Fibroblast of lung (primary cell): Measurements from ENCODE around the gene SERPINB13. TPM values are rescaled to one million over a fixed set of nuclear protein-coding genes. Genes with fewer than 3 reads are reported as not detected.

ENCODE experiments used
- DNase-seq, 2 donors: peaks; one replicate each; pipeline versions ENCODE4 v3.0.0 to v3.0.0-alpha.2; 2010; ENCODE audit warnings: low read depth in 2 of 2
- H2AFZ ChIP-seq: 2 replicates; pipeline ENCODE4 v1.5.1; 2012; ENCODE audit warnings: low read length, control low read depth, inconsistent platforms
- H3K27ac ChIP-seq: 2 replicates; pipeline ENCODE4 v1.5.1; 2011; ENCODE audit warnings: low read length, control low read depth; ENCODE audit not compliant: insufficient read depth
- H3K27me3 ChIP-seq: 2 replicates; pipeline ENCODE4 v1.5.1; 2011; ENCODE audit warnings: mild to moderate bottlenecking, low read length; ENCODE audit not compliant: control insufficient read depth, insufficient read depth
- H3K36me3 ChIP-seq: 2 replicates; pipeline ENCODE4 v1.5.1; 2011; ENCODE audit warnings: low read length; ENCODE audit not compliant: control insufficient read depth, insufficient read depth
- H3K4me1 ChIP-seq: 2 replicates; pipeline ENCODE4 v1.5.1; 2011; ENCODE audit warnings: low read length; ENCODE audit not compliant: control insufficient read depth, insufficient read depth; ENCODE audit errors: extremely low read depth
- H3K4me2 ChIP-seq: 2 replicates; pipeline ENCODE4 v1.5.1; 2011; ENCODE audit warnings: low read length, control low read depth; ENCODE audit not compliant: insufficient read depth; ENCODE audit errors: extremely low read depth
- H3K4me3 ChIP-seq, 4 experiments: fragments of 200-600 bp in 1 of 4; sonication (generic) in 1 of 4; replicated peaks in 1 of 4; 2 replicates each; pipeline ENCODE4 v1.5.1; 2011 to 2016; ENCODE audit warnings: low read length in 4 of 4, low read depth in 3 of 4, mild to moderate bottlenecking in 3 of 4, control low read depth in 2 of 4, inconsistent platforms in 1 of 4, mixed read lengths in 1 of 4; ENCODE audit not compliant: insufficient read depth in 1 of 4; ENCODE audit errors: control extremely low read depth in 1 of 4
- H3K79me2 ChIP-seq: 2 replicates; pipeline ENCODE4 v1.5.1; 2012; ENCODE audit warnings: mild to moderate bottlenecking, low read length, inconsistent platforms; ENCODE audit not compliant: control insufficient read depth, insufficient read depth
- H3K9ac ChIP-seq: 2 replicates; pipeline ENCODE4 v1.5.1; 2011; ENCODE audit warnings: mild to moderate bottlenecking, low read length, control low read depth; ENCODE audit not compliant: insufficient read depth
- H3K9me3 ChIP-seq: 2 replicates; pipeline ENCODE4 v1.5.1; 2012; ENCODE audit warnings: low read depth, low read length; ENCODE audit not compliant: control insufficient read depth, insufficient read depth
- H4K20me1 ChIP-seq: 2 replicates; pipeline ENCODE4 v1.5.1; 2011; ENCODE audit warnings: low read length; ENCODE audit not compliant: control insufficient read depth, insufficient read depth; ENCODE audit errors: extremely low read depth
- EZH2 ChIP-seq: IDR thresholded peaks from 2 replicates; pipeline ENCODE4 v1.5.1; 2012; ENCODE audit warnings: low read length, control low read depth, mild to moderate bottlenecking; ENCODE audit errors: missing control alignments
- polyA plus RNA-seq, 2 donors: library from polyadenylated mRNA; depleted of rRNA in 1 of 2; stranded (reverse) in 1 of 2; unstranded in 1 of 2; fragments of >200 nt; gene quantifications; 2 replicates each; pipeline ENCODE4 v1.2.1, GENCODE V29; 2011 to 2012; ENCODE audit warnings: missing spikeins in 1 of 2
- total RNA-seq: library from RNA; depleted of rRNA; stranded (reverse); fragments of >200 nt; gene quantifications from 2 replicates; pipeline ENCODE4 v1.2.1, GENCODE V29; 2014
- TF ChIP-seq, protein P1 (sequence below), 2 donors: IDR thresholded peaks in 1 of 2; conservative IDR thresholded peaks in 1 of 2; 1 replicate in 1 of 2; 2 replicates in 1 of 2; pipeline ENCODE4 v1.5.1; 2011 to 2012; ENCODE audit warnings: low read length in 2 of 2, control low read depth in 1 of 2, inconsistent platforms in 1 of 2, low read depth in 1 of 2, mild to moderate bottlenecking in 1 of 2

The SERPINB13 gene
- total and polyA plus RNA-seq, 2 donors (not counting 1 experiment from before 2014, with no cell fraction given) = not detected

DNA sequence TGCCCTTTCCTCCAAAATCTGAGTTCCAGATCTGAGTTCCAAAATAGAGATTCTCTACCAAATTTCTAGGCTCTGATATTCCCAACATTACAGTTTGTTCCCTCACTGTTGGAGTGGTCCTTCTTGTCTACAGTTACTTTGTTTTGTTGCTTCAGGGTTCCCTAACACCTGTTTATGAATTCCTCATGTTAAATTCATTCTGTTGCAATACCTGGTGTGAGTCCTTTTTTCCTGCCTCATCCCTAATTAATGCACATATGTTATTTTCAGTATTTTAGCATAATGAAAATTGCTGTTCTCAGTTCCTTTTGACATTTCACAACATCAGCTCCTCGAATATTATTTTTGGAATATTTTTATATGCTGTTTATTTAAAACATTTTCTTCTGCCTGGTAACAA, 16.2 kb downstream of the SERPINB13 start:
- Histone ChIP-seq H4K20me1 (no peaks in the 10 kb centered on the region), H3K27me3 (no peaks in the 10 kb centered on the region), H3K4me2 (no peak overlapping the region), H3K4me1 (no peaks in the 10 kb centered on the region), H3K9ac (no peak overlapping the region), H3K27ac (no peak overlapping the region), H3K36me3 (no peaks in the 10 kb centered on the region), H3K4me3 (no peak overlapping the region), H3K9me3 (no peaks in the 10 kb centered on the region), H2AFZ (no peak overlapping the region), H3K79me2 (no peaks in the 10 kb centered on the region)
- TF ChIP-seq EZH2 = no peak
- TF ChIP-seq, protein P1, sequence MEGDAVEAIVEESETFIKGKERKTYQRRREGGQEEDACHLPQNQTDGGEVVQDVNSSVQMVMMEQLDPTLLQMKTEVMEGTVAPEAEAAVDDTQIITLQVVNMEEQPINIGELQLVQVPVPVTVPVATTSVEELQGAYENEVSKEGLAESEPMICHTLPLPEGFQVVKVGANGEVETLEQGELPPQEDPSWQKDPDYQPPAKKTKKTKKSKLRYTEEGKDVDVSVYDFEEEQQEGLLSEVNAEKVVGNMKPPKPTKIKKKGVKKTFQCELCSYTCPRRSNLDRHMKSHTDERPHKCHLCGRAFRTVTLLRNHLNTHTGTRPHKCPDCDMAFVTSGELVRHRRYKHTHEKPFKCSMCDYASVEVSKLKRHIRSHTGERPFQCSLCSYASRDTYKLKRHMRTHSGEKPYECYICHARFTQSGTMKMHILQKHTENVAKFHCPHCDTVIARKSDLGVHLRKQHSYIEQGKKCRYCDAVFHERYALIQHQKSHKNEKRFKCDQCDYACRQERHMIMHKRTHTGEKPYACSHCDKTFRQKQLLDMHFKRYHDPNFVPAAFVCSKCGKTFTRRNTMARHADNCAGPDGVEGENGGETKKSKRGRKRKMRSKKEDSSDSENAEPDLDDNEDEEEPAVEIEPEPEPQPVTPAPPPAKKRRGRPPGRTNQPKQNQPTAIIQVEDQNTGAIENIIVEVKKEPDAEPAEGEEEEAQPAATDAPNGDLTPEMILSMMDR (conservative IDR thresholded peaks at IDR 0.05 in 1 of 2, IDR thresholded peaks at IDR 0.05 in 1 of 2; ENCODE audit: low read depth in 1 of 2, low read length in 2 of 2) = no peak
- DNase-seq = no peak

DNA sequence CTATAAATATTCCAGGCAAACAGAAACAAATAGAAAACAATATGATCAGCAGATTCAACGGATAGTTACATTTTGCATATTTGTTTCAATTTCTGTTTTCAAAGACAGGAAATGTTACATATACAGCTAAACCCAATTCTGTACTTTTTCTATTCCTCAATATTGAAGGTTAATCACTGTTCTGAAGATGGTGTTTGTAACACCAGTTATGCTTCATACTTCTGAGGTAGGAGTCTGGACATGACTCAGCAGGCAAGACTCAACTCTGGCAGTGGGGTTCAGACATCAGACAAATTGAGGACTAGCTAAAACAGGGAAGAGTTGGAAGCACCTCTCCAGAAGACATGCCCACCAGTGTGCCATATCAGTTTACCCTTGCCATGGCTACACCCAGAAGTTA, 16.6 kb downstream of the SERPINB13 start:
- H3K79me2 ChIP-seq = no peaks in the 10 kb centered on the region
- H3K9ac ChIP-seq = no peak overlapping the region
- no peak overlapping the region for H3K4me3 ChIP-seq
- no peaks in the 10 kb centered on the region for H4K20me1 ChIP-seq
- H3K4me1 ChIP-seq = no peaks in the 10 kb centered on the region
- H3K27me3 ChIP-seq = no peaks in the 10 kb centered on the region
- H3K9me3 ChIP-seq = no peaks in the 10 kb centered on the region
- H3K27ac ChIP-seq = no peak overlapping the region
- TF ChIP-seq EZH2 = no peak
- TF ChIP-seq, protein P1 (conservative IDR thresholded peaks at IDR 0.05 in 1 of 2, IDR thresholded peaks at IDR 0.05 in 1 of 2; ENCODE audit: low read depth in 1 of 2, low read length in 2 of 2) = no peak
- peak in 1 of 2 donors; percentile 32 for DNase-seq
- H3K36me3 ChIP-seq = no peaks in the 10 kb centered on the region
- no peak overlapping the region for H3K4me2 ChIP-seq
- no peak overlapping the region for H2AFZ ChIP-seq

GRCh38 chr18:63604791-63605567, 17.8 kb downstream of the SERPINB13 start:
- H3K4me1 ChIP-seq = no peaks in the 10 kb centered on the region
- H3K27ac ChIP-seq = no peak overlapping the region
- H4K20me1 ChIP-seq = no peaks in the 10 kb centered on the region
- TF ChIP-seq EZH2 = no peak
- TF ChIP-seq, protein P1 (conservative IDR thresholded peaks at IDR 0.05 in 1 of 2, IDR thresholded peaks at IDR 0.05 in 1 of 2; ENCODE audit: low read depth in 1 of 2, low read length in 2 of 2) = no peak
- H3K4me2 ChIP-seq = no peak overlapping the region
- no peaks in the 10 kb centered on the region for H3K27me3 ChIP-seq
- no peak overlapping the region for H3K9ac ChIP-seq
- H3K9me3 ChIP-seq = no peaks in the 10 kb centered on the region
- H3K79me2 ChIP-seq = no peaks in the 10 kb centered on the region
- no peaks in the 10 kb centered on the region for H3K36me3 ChIP-seq
- DNase-seq = peak in 1 of 2 donors; percentile 6
- no peak overlapping the region for H3K4me3 ChIP-seq
- no peak overlapping the region for H2AFZ ChIP-seq
